ENCODE results near the gene UBL7. TPM values are rescaled to one million over a fixed set of nuclear protein-coding genes. Genes with fewer than 3 reads are reported as not detected.

Gene UBL7
- total RNA-seq, 2 donors from 2014 or later = 25.7 to 47.2 TPM

- 67 to 69% methylated on average over 7 of the region's 7 CpGs for WGBS, 2 donors
- Histone ChIP-seq H3K4me1 (no peaks in the 10 kb centered on the region), H3K4me3 (no peak overlapping the region), H3K9me3 (no peaks in the 10 kb centered on the region), H3K27me3 (no peaks in the 10 kb centered on the region), H3K27ac (no peak overlapping the region), H3K36me3 (replicated peaks in 1 of 2; ENCODE audit: insufficient read depth in 1 of 2, low read depth in 2 of 2) (no peaks in the 10 kb centered on the region)
- intact Hi-C loops (cut with DNase I) = no loop called here
- DNase-seq (no peak), ATAC-seq (no peak)
- TF ChIP-seq POLR2A (IDR thresholded peaks at IDR 0.05) (no peak), CTCF (IDR thresholded peaks at IDR 0.05) (no peak)
These were observed 35.3 kb downstream of the UBL7 start for GRCh38 chr15:74425630-74426029.

- no peak for DNase-seq
- WGBS, 2 donors = 84 to 85% methylated on average over 8 of the region's 8 CpGs
- TF ChIP-seq CTCF (IDR thresholded peaks at IDR 0.05) (no peak), POLR2A (IDR thresholded peaks at IDR 0.05) (no peak)
- Histone ChIP-seq H3K27ac (no peak overlapping the region), H3K27me3 (no peaks in the 10 kb centered on the region), H3K36me3 (replicated peaks in 1 of 2; ENCODE audit: insufficient read depth in 1 of 2, low read depth in 2 of 2) (no peaks in the 10 kb centered on the region), H3K4me1 (no peaks in the 10 kb centered on the region), H3K4me3 (no peak overlapping the region), H3K9me3 (no peaks in the 10 kb centered on the region)
- intact Hi-C loops (cut with DNase I) = no loop called here
- no peak for ATAC-seq
These were observed 35.9 kb downstream of the UBL7 start for GRCh38 chr15:74424901-74425528.

DNA sequence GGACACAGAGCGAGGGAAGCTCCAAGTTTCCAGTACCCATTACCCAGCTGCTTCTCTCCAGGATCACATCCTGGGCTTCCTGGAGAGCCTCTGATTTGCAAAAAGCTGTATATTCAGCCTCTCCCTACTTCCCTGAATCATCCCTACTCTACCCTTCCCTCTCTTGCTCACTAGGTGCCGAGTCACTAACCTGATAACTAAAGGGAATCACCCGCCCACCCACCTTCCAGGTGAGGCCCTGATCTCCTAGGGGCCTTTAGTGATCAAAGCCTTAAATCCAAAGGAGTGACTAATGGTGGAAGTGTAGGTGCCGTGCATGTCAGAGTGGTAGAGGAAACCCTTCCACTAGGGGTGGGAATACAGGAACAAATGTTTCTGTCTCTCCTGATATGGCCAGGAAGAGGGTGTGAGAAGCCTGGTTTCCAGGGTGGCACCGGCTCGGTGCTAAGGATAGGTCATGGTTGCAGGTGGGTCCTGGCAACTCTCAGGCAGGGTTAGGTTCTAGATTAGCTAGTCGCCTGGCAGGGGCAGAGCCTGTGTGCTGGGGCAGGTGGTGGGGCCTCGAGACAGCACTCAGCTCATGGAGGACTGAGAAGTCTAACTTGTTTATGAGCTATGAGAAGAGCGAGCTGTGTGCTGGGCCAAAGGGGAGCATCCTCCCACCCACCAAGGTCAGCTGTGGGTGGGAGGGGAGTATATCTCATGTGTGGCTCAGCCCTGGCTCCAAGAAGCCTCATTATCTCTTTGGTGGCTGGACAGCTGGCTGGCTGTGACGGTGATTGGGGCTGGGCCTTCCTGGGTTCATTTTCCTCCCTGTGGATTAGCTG lies 37.3 kb downstream of the UBL7 start:
- H3K27me3 ChIP-seq = no peaks in the 10 kb centered on the region
- TF ChIP-seq CTCF (IDR thresholded peaks at IDR 0.05) (no peak), POLR2A (IDR thresholded peaks at IDR 0.05) (no peak)
- no peak overlapping the region for H3K4me3 ChIP-seq
- no peaks in the 10 kb centered on the region for H3K9me3 ChIP-seq
- no peak for ATAC-seq
- no peak for DNase-seq
- no peaks in the 10 kb centered on the region for H3K4me1 ChIP-seq
- no peak overlapping the region for H3K27ac ChIP-seq
- no peaks in the 10 kb centered on the region for H3K36me3 ChIP-seq (replicated peaks in 1 of 2; ENCODE audit: insufficient read depth in 1 of 2, low read depth in 2 of 2)
- 83 to 87% methylated on average over 9 to 10 of the region's 10 CpGs for WGBS, 2 donors
- intact Hi-C loops (cut with DNase I) = no loop called here

DNA sequence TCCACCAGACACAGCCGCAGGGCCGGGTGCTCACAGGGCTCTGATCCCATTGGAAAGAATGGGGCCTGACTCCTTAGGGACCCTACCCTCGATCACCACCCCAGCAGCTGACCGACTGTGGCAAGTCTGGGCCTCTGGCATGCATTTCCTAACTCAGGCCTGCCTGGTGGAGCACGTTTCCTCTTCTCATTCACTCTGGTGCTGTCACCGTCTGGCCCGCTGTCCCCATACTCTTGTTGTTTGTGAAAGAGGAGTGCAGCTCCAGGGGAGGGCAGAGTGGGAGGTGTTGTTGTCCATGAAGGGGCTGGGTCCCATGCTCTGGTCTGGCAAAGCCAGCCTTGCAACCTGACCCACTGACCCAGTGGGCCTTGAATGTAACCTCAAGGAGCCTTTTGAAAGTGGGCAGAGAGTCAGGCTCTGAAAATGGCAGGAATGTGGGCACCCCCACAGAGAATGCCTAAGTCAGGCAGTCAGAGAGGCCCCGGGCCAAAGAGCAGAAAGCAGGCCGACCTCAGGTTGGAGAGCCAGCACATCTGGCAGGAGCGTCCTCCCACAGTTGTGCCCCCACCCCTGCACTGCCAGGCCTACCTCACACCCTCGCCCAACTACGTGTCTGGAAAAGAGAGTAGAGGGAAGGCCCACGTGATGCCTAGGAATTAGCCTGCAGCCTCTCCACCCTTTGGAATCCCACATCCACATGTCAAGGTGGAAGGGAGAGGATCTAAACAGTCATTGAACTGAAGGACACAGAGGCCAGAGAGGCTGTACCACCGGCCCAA lies 38.1 kb downstream of the UBL7 start:
- H3K36me3 ChIP-seq (replicated peaks in 1 of 2; ENCODE audit: insufficient read depth in 1 of 2, low read depth in 2 of 2) = no peaks in the 10 kb centered on the region
- H3K27ac ChIP-seq = no peak overlapping the region
- no peak overlapping the region for H3K4me3 ChIP-seq
- H3K27me3 ChIP-seq = no peaks in the 10 kb centered on the region
- WGBS, 2 donors = 73 to 74% methylated on average over 6 to 14 of the region's 14 CpGs
- H3K9me3 ChIP-seq = no peaks in the 10 kb centered on the region
- no peak for ATAC-seq
- TF ChIP-seq POLR2A (IDR thresholded peaks at IDR 0.05) = no peak
- no peak for TF ChIP-seq CTCF (IDR thresholded peaks at IDR 0.05)
- no peaks in the 10 kb centered on the region for H3K4me1 ChIP-seq
- intact Hi-C loops (cut with DNase I) = no loop called here
- DNase-seq = no peak
